B cell (primary cell): ENCODE data around the gene CTSD. TPM values are rescaled to one million over a fixed set of nuclear protein-coding genes. Genes with fewer than 3 reads are reported as not detected.
A peak's percentile ranks its signal among the peaks of the same experiment; 100 is the strongest.

Experiments
- ATAC-seq: fragments of 200-7000 bp; cut with Tn5 transposase; one replicate; pipeline ENCODE4 v1.10.0; 2021; ENCODE audit warnings: low read depth, mild to moderate bottlenecking, moderate number of reproducible peaks, moderate library complexity
- CTCF ChIA-PET: fragments of 350-600 bp; sonication (Branson Sonifier 250); formaldehyde crosslinking; loops from one replicate; lab custom pipeline; 2021; ENCODE audit warnings: antibody characterized with exemption, inconsistent platforms; lab: Charles Lee
- POLR2A ChIA-PET: fragments of 350-600 bp; sonication (Branson Sonifier 250); formaldehyde crosslinking; loops from one replicate; lab custom pipeline; 2021; ENCODE audit warnings: antibody characterized with exemption; lab: Charles Lee
- DNase-seq: peaks from one replicate; pipeline ENCODE4 v3.0.0; 2013
- H2AFZ ChIP-seq: 2 replicates; pipeline ENCODE4 v1.6.1; 2012; ENCODE audit warnings: mild to moderate bottlenecking, low read depth, low read length; ENCODE audit not compliant: insufficient read depth, poor library complexity, severe bottlenecking
- H3K27ac ChIP-seq, 2 donors: 1 replicate in 1 of 2; 2 replicates in 1 of 2; pipeline ENCODE4 v1.5.1; 2012 to 2013; ENCODE audit warnings: low read length in 2 of 2, mild to moderate bottlenecking in 2 of 2, moderate library complexity in 1 of 2
- H3K27me3 ChIP-seq, 4 experiments: fragments of 200-600 bp in 1 of 4; sonication (generic) in 1 of 4; replicated peaks in 1 of 4; 1 replicate in 2 of 4; 2 replicates in 2 of 4; pipeline versions ENCODE4 v1.6.1 to v1.7.0; 2013 to 2016; ENCODE audit warnings: low read length in 3 of 4, mild to moderate bottlenecking in 2 of 4, mixed read lengths in 1 of 4, moderate library complexity in 1 of 4; ENCODE audit not compliant: insufficient read depth in 4 of 4, control insufficient read depth in 3 of 4; ENCODE audit errors: control extremely low read depth in 1 of 4
- H3K36me3 ChIP-seq, 2 experiments: replicated peaks in 1 of 2; 1 replicate in 1 of 2; 2 replicates in 1 of 2; pipeline versions ENCODE4 v1.6.1 to v1.7.1; 2013; ENCODE audit warnings: low read length in 1 of 2; ENCODE audit not compliant: insufficient read depth in 2 of 2, control insufficient read depth in 1 of 2; ENCODE audit errors: control extremely low read depth in 1 of 2, extremely low read depth in 1 of 2
- H3K4me1 ChIP-seq, 2 donors: fragments of 200-600 bp in 1 of 2; sonication (generic) in 1 of 2; 1 replicate in 1 of 2; 2 replicates in 1 of 2; pipeline versions ENCODE4 v1.5.1 to v1.6.1; 2013 to 2017; ENCODE audit warnings: low read length in 2 of 2; ENCODE audit not compliant: control insufficient read depth in 2 of 2, insufficient read depth in 2 of 2
- H3K4me2 ChIP-seq: replicated peaks from 2 replicates; pipeline ENCODE3; 2012; ENCODE audit warnings: mild to moderate bottlenecking, low read depth, low read length; ENCODE audit not compliant: poor library complexity, severe bottlenecking
- H3K4me3 ChIP-seq, 5 experiments: fragments of 200-600 bp in 1 of 5; sonication (generic) in 1 of 5; 1 replicate in 3 of 5; 2 replicates in 2 of 5; pipeline versions ENCODE4 v1.5.1 to v1.7.0; 2011 to 2016; ENCODE audit warnings: low read length in 4 of 5, mild to moderate bottlenecking in 4 of 5, low read depth in 2 of 5, control low read depth in 1 of 5, moderate library complexity in 1 of 5; ENCODE audit not compliant: insufficient read depth in 1 of 5; ENCODE audit errors: control extremely low read depth in 1 of 5, extremely low read depth in 1 of 5
- H3K79me2 ChIP-seq: fragments of 200-600 bp; sonication (generic); one replicate; pipeline ENCODE4 v1.6.0; 2016; ENCODE audit warnings: low read length; ENCODE audit not compliant: control insufficient read depth, insufficient read depth
- H3K9ac ChIP-seq: fragments of 200-600 bp; sonication (generic); 2 replicates; pipeline ENCODE4 v1.6.1; 2017; ENCODE audit warnings: mild to moderate bottlenecking, low read length, moderate library complexity
- H3K9me3 ChIP-seq, 3 donors: one replicate each; pipeline versions ENCODE4 v1.6.1 to v1.7.1; 2013; ENCODE audit warnings: low read length in 2 of 3; ENCODE audit not compliant: control insufficient read depth in 2 of 3, insufficient read depth in 1 of 3; ENCODE audit errors: control extremely low read depth in 1 of 3
- H4K20me1 ChIP-seq: 2 replicates; pipeline ENCODE4 v1.6.0; 2012; ENCODE audit warnings: mild to moderate bottlenecking, low read length; ENCODE audit not compliant: insufficient read depth, control insufficient read depth, poor library complexity, severe bottlenecking
- H3K27ac Mint-ChIP-seq: one replicate; pipeline ENCODE4 v1.8.0; 2021; ENCODE audit warnings: mixed read lengths
- H3K27me3 Mint-ChIP-seq: one replicate; pipeline ENCODE4 v1.8.0; 2021; ENCODE audit warnings: mixed read lengths
- H3K4me1 Mint-ChIP-seq: one replicate; pipeline ENCODE4 v1.8.0; 2021; ENCODE audit warnings: mixed read lengths
- H3K4me3 Mint-ChIP-seq: one replicate; pipeline ENCODE4 v1.8.0; 2021; ENCODE audit warnings: mixed read lengths
- H3K9me3 Mint-ChIP-seq: one replicate; pipeline ENCODE4 v1.8.0; 2022; ENCODE audit warnings: mixed read lengths; ENCODE audit not compliant: insufficient read depth
- CTCF ChIP-seq: fragments of 200-600 bp; IDR thresholded peaks from one replicate; pipeline ENCODE4 v1.8.0; 2022; ENCODE audit warnings: antibody characterized with exemption, mild to moderate bottlenecking
- EZH2 ChIP-seq: IDR thresholded peaks from 2 replicates; pipeline ENCODE4 v1.6.1; 2012; ENCODE audit warnings: borderline replicate concordance, low read depth, mild to moderate bottlenecking, moderate library complexity, low read length; ENCODE audit not compliant: insufficient read depth, poor library complexity, severe bottlenecking
- WGBS: methylation state at CpG from one replicate; pipeline ENCODE4 v1.1.5; 2013; ENCODE audit warnings: missing lambda C conversion rate; ENCODE audit not compliant: insufficient coverage; 5-methylcytosine and 5-hydroxymethylcytosine counted together
- intact Hi-C: fragments of 100-400 bp; cut with micrococcal nuclease; formaldehyde crosslinking; loops from one replicate; pipeline ENCODE4 v1.10.0; 2022
- polyA plus RNA-seq: library from polyadenylated mRNA; depleted of rRNA; stranded (reverse); fragments of >200 nt; gene quantifications from 2 replicates; pipeline ENCODE4 v1.2.3, GENCODE V29; 2012
- total RNA-seq, 2 donors: library from RNA; stranded (reverse); fragments of 120-200 nt in 1 of 2; gene quantifications; 1 replicate in 1 of 2; 2 replicates in 1 of 2; pipeline versions ENCODE4 v1.2.3 to v1.2.4, GENCODE V29; 2013 to 2022

CTSD gene
- total and polyA plus RNA-seq, 2 donors (not counting 1 experiment from before 2014, with no cell fraction given), result 42.2 to 83.5 TPM

DNA sequence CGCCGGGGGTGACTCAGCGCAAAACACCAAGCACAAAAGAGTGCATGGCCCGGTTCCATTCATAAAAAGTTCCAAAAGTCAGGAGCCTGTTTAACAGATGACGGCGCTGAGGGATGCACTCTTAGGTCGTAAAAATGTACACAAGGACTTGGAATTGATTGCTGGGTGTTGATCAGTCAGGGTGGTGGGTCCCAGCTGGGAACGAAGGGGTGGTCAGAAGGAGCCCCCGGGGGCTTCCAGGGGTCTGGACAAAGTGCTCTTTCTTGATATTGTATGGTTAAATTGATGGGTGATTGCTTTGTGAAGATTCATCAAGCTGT, 34.1 kb downstream of the CTSD start:
- intact Hi-C loops, result no loop called here
- Histone ChIP-seq H3K4me2 (peak overlapping the region; percentile 53), H2AFZ (no peak overlapping the region), H3K4me3 (no peak overlapping the region), H3K9ac (no peak overlapping the region), H4K20me1 (no peaks in the 10 kb centered on the region), H3K9me3 (no peaks in the 10 kb centered on the region), H3K36me3 (no peaks in the 10 kb centered on the region), H3K27me3 (peaks cover 0 to 6% (median 2%) of the 10 kb centered on the region in 4 experiments), H3K79me2 (no peaks in the 10 kb centered on the region), H3K27ac (no peak overlapping the region), H3K4me1 (peaks cover 22 to 34% of the 10 kb centered on the region in 2 donors)
- peak overlapping the region; percentile 16 for H3K4me3 Mint-ChIP-seq
- peaks cover 35% of the 10 kb centered on the region for H3K4me1 Mint-ChIP-seq
- no peak overlapping the region for H3K27ac Mint-ChIP-seq
- TF ChIP-seq EZH2, result no peak
- TF ChIP-seq CTCF, result no peak
- WGBS, result 83% methylated on average over 8 of the region's 9 CpGs
- no peaks in the 10 kb centered on the region for H3K9me3 Mint-ChIP-seq
- DNase-seq, result no peak
- H3K27me3 Mint-ChIP-seq, result peaks cover 36% of the 10 kb centered on the region
- POLR2A ChIA-PET, result no interaction called here
- CTCF ChIA-PET, result no interaction called here
- ATAC-seq, result no peak

GRCh38 chr11:1728931-1729691, 34.6 kb downstream of the CTSD start:
- TF ChIP-seq EZH2 (no peak), CTCF (no peak)

More at GRCh38 chr11:1728931-1729691, 34.6 kb downstream of the CTSD start:
- H3K9me3 ChIP-seq, result no peaks in the 10 kb centered on the region
- Mint-ChIP-seq H3K4me1 (peaks cover 34% of the 10 kb centered on the region), H3K27ac (peak overlapping the region; percentile 53), H3K9me3 (no peaks in the 10 kb centered on the region), H3K27me3 (peaks cover 39% of the 10 kb centered on the region), H3K4me3 (peak overlapping the region; percentile 61)
- ATAC-seq (peak; percentile 81), DNase-seq (peak; percentile 69)
- H3K79me2 ChIP-seq, result no peaks in the 10 kb centered on the region
- H3K36me3 ChIP-seq, result no peaks in the 10 kb centered on the region
- ChIA-PET CTCF (no interaction called here), POLR2A (no interaction called here)
- peaks cover 22 to 31% of the 10 kb centered on the region in 2 donors for H3K4me1 ChIP-seq
- peak overlapping the region in 1 of 2 donors; percentile 27 for H3K27ac ChIP-seq
- peak overlapping the region; percentile 53 for H3K4me2 ChIP-seq
- H2AFZ ChIP-seq, result peak overlapping the region; percentile 50
- H3K9ac ChIP-seq, result peak overlapping the region; percentile 37
- peaks cover 0 to 6% (median 2%) of the 10 kb centered on the region in 4 experiments for H3K27me3 ChIP-seq
- peak overlapping the region in 3 of 5 experiments; percentile 19 to 33 (median 25) for H3K4me3 ChIP-seq
- no peaks in the 10 kb centered on the region for H4K20me1 ChIP-seq
- WGBS, result 45% methylated on average over 18 of the region's 25 CpGs
- intact Hi-C loops, result no loop called here
